ENCODE measurements around the gene TMEM129. TPM values are rescaled to one million over a fixed set of nuclear protein-coding genes. Genes with fewer than 3 reads are reported as not detected.

The TMEM129 gene
- total and polyA plus RNA-seq, 2 experiments from 2014 or later, result 16.4 to 64.4 TPM

- Histone ChIP-seq H3F3A (replicated peaks; ENCODE audit: low read depth) (peaks cover 5% of the 10 kb centered on the region; the same call in 1 of the 2 replicates), H3K27me3 (ENCODE audit: insufficient read depth) (no peaks in the 10 kb centered on the region), H3K4me1 (ENCODE audit: insufficient read depth) (no peaks in the 10 kb centered on the region), H3K9me2 (ENCODE audit: insufficient read depth) (no peaks in the 10 kb centered on the region), H3K79me2 (replicated peaks; ENCODE audit: insufficient read depth) (no peaks in the 10 kb centered on the region), H3K36me3 (ENCODE audit: insufficient read depth) (peaks cover 18% of the 10 kb centered on the region), H3K4me3 (no peak overlapping the region), H2AFZ (no peak overlapping the region), H3K27ac (ENCODE audit: low read depth) (peak overlapping the region; percentile 32; the same call in 1 of the 2 replicates), H3K4me2 (no peak overlapping the region), H4K20me1 (replicated peaks; ENCODE audit: insufficient read depth) (no peaks in the 10 kb centered on the region; the same call in 1 of the 2 replicates)
- no peak for DNase-seq (ENCODE audit: low spot score)
- Mint-ChIP-seq H3K9me3 (no peaks in the 10 kb centered on the region; the same call in 2 of the 3 replicates), H3K27ac (no peak overlapping the region), H3K36me3 (ENCODE audit: low read depth) (peaks cover 44% of the 10 kb centered on the region), H3K27me3 (ENCODE audit: insufficient read depth, low read depth, poor library complexity) (peaks cover 17% of the 10 kb centered on the region), H3K4me3 (no peak overlapping the region), H3K4me1 (no peaks in the 10 kb centered on the region; the same call in 2 of the 3 replicates)
- peak; percentile 2 for ATAC-seq
- TF ChIP-seq ZNF462 (CRISPR knock-in tag; IDR thresholded peaks at IDR 0.05) (no peak), NANOG (IDR thresholded peaks at IDR 0.05; ENCODE audit: borderline replicate concordance) (no peak)
Measured at GRCh38 chr4:1745697-1746096, 24.6 kb upstream of the TMEM129 start.

GRCh38 chr4:1745165-1745564 is 24.0 kb upstream of the TMEM129 start:
- no peaks in the 10 kb centered on the region; the same call in 2 of the 3 replicates for H3K9me3 Mint-ChIP-seq
- peaks cover 19% of the 10 kb centered on the region for H3K27me3 Mint-ChIP-seq (ENCODE audit: insufficient read depth, low read depth, poor library complexity)
- Histone ChIP-seq H3K4me1 (ENCODE audit: insufficient read depth) (no peaks in the 10 kb centered on the region), H3K36me3 (ENCODE audit: insufficient read depth) (peaks cover 22% of the 10 kb centered on the region), H3K79me2 (replicated peaks; ENCODE audit: insufficient read depth) (no peaks in the 10 kb centered on the region), H3K27me3 (ENCODE audit: insufficient read depth) (no peaks in the 10 kb centered on the region), H3K9me2 (ENCODE audit: insufficient read depth) (no peaks in the 10 kb centered on the region), H3K4me3 (no peak overlapping the region), H4K20me1 (replicated peaks; ENCODE audit: insufficient read depth) (no peaks in the 10 kb centered on the region; the same call in 1 of the 2 replicates), H2AFZ (no peak overlapping the region), H3F3A (replicated peaks; ENCODE audit: low read depth) (peaks cover 5% of the 10 kb centered on the region; the same call in 1 of the 2 replicates), H3K27ac (ENCODE audit: low read depth) (0 out of 2 replicates have a peak overlapping the region, but pooled peaks have one; percentile 69), H3K4me2 (no peak overlapping the region)
- no peak for DNase-seq (ENCODE audit: low spot score)
- no peak for ATAC-seq
- H3K36me3 Mint-ChIP-seq (ENCODE audit: low read depth), result peaks cover 49% of the 10 kb centered on the region
- no peak for TF ChIP-seq EZH2phosphoT487 (IDR thresholded peaks at IDR 0.05; ENCODE audit: unreplicated experiment)
- TF ChIP-seq STAT1 (IDR thresholded peaks at IDR 0.05; ENCODE audit: unreplicated experiment), result no peak
- TF ChIP-seq ZNF331 (CRISPR knock-in tag; IDR thresholded peaks at IDR 0.05; ENCODE audit: low read depth), result no peak
- no peak overlapping the region for H3K4me3 Mint-ChIP-seq
- no peaks in the 10 kb centered on the region; the same call in 2 of the 3 replicates for H3K4me1 Mint-ChIP-seq
- H3K27ac Mint-ChIP-seq, result no peak overlapping the region

Measured in GM23338 (cell line).